Measurements from ENCODE around the gene SPRR4. TPM values are rescaled to one million over a fixed set of nuclear protein-coding genes. Genes with fewer than 3 reads are reported as not detected.

The SPRR4 gene
- not detected for polyA plus RNA-seq (2013, experiment 1 of 2)
- polyA plus RNA-seq (2013, experiment 2 of 2) = not detected

- no peaks in the 10 kb centered on the region for H3K4me1 ChIP-seq (ENCODE audit: control insufficient read depth, insufficient read depth, low read length, poor library complexity, severe bottlenecking)
- no peak within 1 kb of the TSS for H3K27ac ChIP-seq (ENCODE audit: low read depth, low read length, severe bottlenecking)
- peaks cover 4% of the 10 kb centered on the region for H3K9me3 ChIP-seq (ENCODE audit: control insufficient read depth, low read length)
- H3K4me3 ChIP-seq (ENCODE audit: extremely low read depth, insufficient read depth, low read length, poor library complexity, severe bottlenecking) = no peak within 1 kb of the TSS
- H3K36me3 ChIP-seq (ENCODE audit: control insufficient read depth, insufficient read depth, low read length) = no peaks in the 10 kb centered on the region
- 88 to 89% methylated on average over 4 to 6 of the region's 6 CpGs for WGBS, 2 experiments (ENCODE audit: insufficient coverage in 2 of 2)
Observed at GRCh38 chr1:152970495-152970894, at the start of gene SPRR4. Gene SPRR4 (plus strand): TSS chr1:152970648. CDS start chr1:152971891, 1,243 bp downstream.

- Histone ChIP-seq H3K9me3 (ENCODE audit: control insufficient read depth, low read length) (peaks cover 18% of the 10 kb centered on the region), H3K27ac (ENCODE audit: low read depth, low read length, severe bottlenecking) (no peak overlapping the region), H3K36me3 (ENCODE audit: control insufficient read depth, insufficient read depth, low read length) (no peaks in the 10 kb centered on the region), H3K4me1 (ENCODE audit: control insufficient read depth, insufficient read depth, low read length, poor library complexity, severe bottlenecking) (no peaks in the 10 kb centered on the region), H3K4me3 (ENCODE audit: extremely low read depth, insufficient read depth, low read length, poor library complexity, severe bottlenecking) (no peak overlapping the region)
- 62 to 65% methylated on average over 2 of the region's 2 CpGs for WGBS, 2 experiments (ENCODE audit: insufficient coverage in 2 of 2)
Observed at GRCh38 chr1:152924191-152924590, 46.3 kb upstream of the SPRR4 start.

GRCh38 chr1:152926091-152926490 is 44.4 kb upstream of the SPRR4 start:
- no CpG with 5 or more reads among the region's 3 CpGs for WGBS, 2 experiments (ENCODE audit: insufficient coverage in 2 of 2)
- H3K36me3 ChIP-seq (ENCODE audit: control insufficient read depth, insufficient read depth, low read length) = no peaks in the 10 kb centered on the region
- peaks cover 18% of the 10 kb centered on the region for H3K9me3 ChIP-seq (ENCODE audit: control insufficient read depth, low read length)
- no peak overlapping the region for H3K4me3 ChIP-seq (ENCODE audit: extremely low read depth, insufficient read depth, low read length, poor library complexity, severe bottlenecking)
- H3K4me1 ChIP-seq (ENCODE audit: control insufficient read depth, insufficient read depth, low read length, poor library complexity, severe bottlenecking) = no peaks in the 10 kb centered on the region
- H3K27ac ChIP-seq (ENCODE audit: low read depth, low read length, severe bottlenecking) = no peak overlapping the region

GRCh38 chr1:152928671-152929070 is 41.8 kb upstream of the SPRR4 start:
- H3K4me3 ChIP-seq (ENCODE audit: extremely low read depth, insufficient read depth, low read length, poor library complexity, severe bottlenecking) = no peak overlapping the region
- WGBS, 2 experiments (ENCODE audit: insufficient coverage in 2 of 2) = 80% methylated on average over 3 of the region's 3 CpGs; no CpG with 5 or more reads in 1 of the 2 experiments

GRCh38 chr1:152932170-152932811 is 38.2 kb upstream of the SPRR4 start:
- Histone ChIP-seq H3K9me3 (ENCODE audit: control insufficient read depth, low read length) (peaks cover 2% of the 10 kb centered on the region), H3K27ac (ENCODE audit: low read depth, low read length, severe bottlenecking) (no peak overlapping the region), H3K4me1 (ENCODE audit: control insufficient read depth, insufficient read depth, low read length, poor library complexity, severe bottlenecking) (no peaks in the 10 kb centered on the region), H3K36me3 (ENCODE audit: control insufficient read depth, insufficient read depth, low read length) (no peaks in the 10 kb centered on the region), H3K4me3 (ENCODE audit: extremely low read depth, insufficient read depth, low read length, poor library complexity, severe bottlenecking) (no peak overlapping the region)
- WGBS, 2 experiments (ENCODE audit: insufficient coverage in 2 of 2) = 68 to 75% methylated on average over 3 of the region's 4 CpGs

More at GRCh38 chr1:152928671-152929070, 41.8 kb upstream of the SPRR4 start:
- H3K36me3 ChIP-seq (ENCODE audit: control insufficient read depth, insufficient read depth, low read length) = no peaks in the 10 kb centered on the region
- H3K9me3 ChIP-seq (ENCODE audit: control insufficient read depth, low read length) = peaks cover 18% of the 10 kb centered on the region
- no peaks in the 10 kb centered on the region for H3K4me1 ChIP-seq (ENCODE audit: control insufficient read depth, insufficient read depth, low read length, poor library complexity, severe bottlenecking)
- H3K27ac ChIP-seq (ENCODE audit: low read depth, low read length, severe bottlenecking) = no peak overlapping the region

- 50 to 83% methylated on average over 1 to 2 of the region's 2 CpGs for WGBS, 2 experiments (ENCODE audit: insufficient coverage in 2 of 2)
- H3K4me1 ChIP-seq (ENCODE audit: control insufficient read depth, insufficient read depth, low read length, poor library complexity, severe bottlenecking) = no peaks in the 10 kb centered on the region
Observed at GRCh38 chr1:152933196-152933595, 37.3 kb upstream of the SPRR4 start.

GRCh38 chr1:152940614-152941013 is 29.8 kb upstream of the SPRR4 start:
- WGBS, 2 experiments (ENCODE audit: insufficient coverage in 2 of 2) = 83 to 100% methylated on average over 1 of the region's 1 CpG
- Histone ChIP-seq H3K9me3 (ENCODE audit: control insufficient read depth, low read length) (no peaks in the 10 kb centered on the region), H3K27ac (ENCODE audit: low read depth, low read length, severe bottlenecking) (no peak overlapping the region), H3K4me1 (ENCODE audit: control insufficient read depth, insufficient read depth, low read length, poor library complexity, severe bottlenecking) (no peaks in the 10 kb centered on the region), H3K36me3 (ENCODE audit: control insufficient read depth, insufficient read depth, low read length) (no peaks in the 10 kb centered on the region), H3K4me3 (ENCODE audit: extremely low read depth, insufficient read depth, low read length, poor library complexity, severe bottlenecking) (no peak overlapping the region)

More at GRCh38 chr1:152933196-152933595, 37.3 kb upstream of the SPRR4 start:
- Histone ChIP-seq H3K9me3 (ENCODE audit: control insufficient read depth, low read length) (no peaks in the 10 kb centered on the region), H3K36me3 (ENCODE audit: control insufficient read depth, insufficient read depth, low read length) (no peaks in the 10 kb centered on the region), H3K27ac (ENCODE audit: low read depth, low read length, severe bottlenecking) (no peak overlapping the region), H3K4me3 (ENCODE audit: extremely low read depth, insufficient read depth, low read length, poor library complexity, severe bottlenecking) (no peak overlapping the region)

GRCh38 chr1:152941037-152941711 is 29.3 kb upstream of the SPRR4 start:
- Histone ChIP-seq H3K9me3 (ENCODE audit: control insufficient read depth, low read length) (no peaks in the 10 kb centered on the region), H3K4me3 (ENCODE audit: extremely low read depth, insufficient read depth, low read length, poor library complexity, severe bottlenecking) (no peak overlapping the region), H3K36me3 (ENCODE audit: control insufficient read depth, insufficient read depth, low read length) (no peaks in the 10 kb centered on the region), H3K4me1 (ENCODE audit: control insufficient read depth, insufficient read depth, low read length, poor library complexity, severe bottlenecking) (no peaks in the 10 kb centered on the region), H3K27ac (ENCODE audit: low read depth, low read length, severe bottlenecking) (no peak overlapping the region)
- 74 to 77% methylated on average over 7 of the region's 8 CpGs for WGBS, 2 experiments (ENCODE audit: insufficient coverage in 2 of 2)

- WGBS, 2 experiments (ENCODE audit: insufficient coverage in 2 of 2) = 67 to 79% methylated on average over 1 to 2 of the region's 2 CpGs
- no peaks in the 10 kb centered on the region for H3K36me3 ChIP-seq (ENCODE audit: control insufficient read depth, insufficient read depth, low read length)
- H3K27ac ChIP-seq (ENCODE audit: low read depth, low read length, severe bottlenecking) = no peak overlapping the region
- no peaks in the 10 kb centered on the region for H3K4me1 ChIP-seq (ENCODE audit: control insufficient read depth, insufficient read depth, low read length, poor library complexity, severe bottlenecking)
- no peaks in the 10 kb centered on the region for H3K9me3 ChIP-seq (ENCODE audit: control insufficient read depth, low read length)
- no peak overlapping the region for H3K4me3 ChIP-seq (ENCODE audit: extremely low read depth, insufficient read depth, low read length, poor library complexity, severe bottlenecking)
Observed at GRCh38 chr1:152942161-152942560, 28.3 kb upstream of the SPRR4 start.

GRCh38 chr1:152946248-152946647 is 24.2 kb upstream of the SPRR4 start:
- H3K9me3 ChIP-seq (ENCODE audit: control insufficient read depth, low read length) = peaks cover 5% of the 10 kb centered on the region
- no peak overlapping the region for H3K4me3 ChIP-seq (ENCODE audit: extremely low read depth, insufficient read depth, low read length, poor library complexity, severe bottlenecking)
- no peak overlapping the region for H3K27ac ChIP-seq (ENCODE audit: low read depth, low read length, severe bottlenecking)
- WGBS, 2 experiments (ENCODE audit: insufficient coverage in 2 of 2) = 77% methylated on average over 3 of the region's 3 CpGs; no CpG with 5 or more reads in 1 of the 2 experiments
- no peaks in the 10 kb centered on the region for H3K36me3 ChIP-seq (ENCODE audit: control insufficient read depth, insufficient read depth, low read length)
- no peaks in the 10 kb centered on the region for H3K4me1 ChIP-seq (ENCODE audit: control insufficient read depth, insufficient read depth, low read length, poor library complexity, severe bottlenecking)
